Heart left ventricle (tissue), 16 donors: ENCODE measurements around the gene CELA1. TPM values are rescaled to one million over a fixed set of nuclear protein-coding genes. Genes with fewer than 3 reads are reported as not detected.
"Not testable (repeated sequence)": the region's sequence is repeated elsewhere in the genome, so short reads cannot be mapped to it uniquely, and the experiment has no call there.

Source experiments
- ATAC-seq, 4 donors: fragments of 200-7000 bp; cut with Tn5 transposase; one replicate each; pipeline ENCODE4 v1.9.1; 2020 to 2022; ENCODE audit warnings: moderate library complexity in 4 of 4, mild to moderate bottlenecking in 3 of 4, moderate number of reproducible peaks in 1 of 4
- DNase-seq, 5 donors: peaks; one replicate each; pipeline ENCODE4 v3.0.0-alpha.2; 2020
- H3K27ac ChIP-seq, 12 donors: fragments of 200-600 bp; sonication (generic) in 4 of 12; one replicate each; pipeline versions ENCODE4 v1.5.0 to v1.8.0; 2016 to 2022; ENCODE audit warnings: mild to moderate bottlenecking in 2 of 12
- H3K27me3 ChIP-seq, 9 donors: fragments of 200-600 bp; sonication (generic) in 2 of 9; one replicate each; pipeline versions ENCODE4 v1.5.1 to v1.8.0; 2016 to 2022; ENCODE audit warnings: mild to moderate bottlenecking in 3 of 9
- H3K36me3 ChIP-seq, 9 donors: fragments of 200-600 bp; sonication (generic) in 2 of 9; one replicate each; pipeline versions ENCODE4 v1.5.0 to v1.8.0; 2018 to 2022; ENCODE audit warnings: mild to moderate bottlenecking in 2 of 9
- H3K4me1 ChIP-seq, 12 donors: fragments of 200-600 bp; sonication (generic) in 4 of 12; one replicate each; pipeline versions ENCODE4 v1.5.0 to v1.8.0; 2016 to 2022; ENCODE audit warnings: mild to moderate bottlenecking in 3 of 12
- H3K4me3 ChIP-seq, 12 donors: fragments of 200-600 bp; sonication (generic) in 4 of 12; one replicate each; pipeline versions ENCODE4 v1.5.0 to v1.8.0; 2017 to 2022; ENCODE audit warnings: mild to moderate bottlenecking in 9 of 12, moderate library complexity in 4 of 12
- H3K9me3 ChIP-seq, 12 donors: fragments of 200-600 bp; sonication (generic) in 4 of 12; one replicate each; pipeline versions ENCODE4 v1.5.0 to v1.8.0; 2016 to 2022; ENCODE audit warnings: mild to moderate bottlenecking in 1 of 12
- CTCF ChIP-seq, 12 donors: fragments of 200-600 bp; sonication (generic) in 4 of 12; IDR thresholded peaks; one replicate each; pipeline versions ENCODE4 v1.5.0 to v1.8.0; 2018 to 2022; ENCODE audit warnings: antibody characterized with exemption in 12 of 12, mild to moderate bottlenecking in 5 of 12
- POLR2A ChIP-seq, 2 donors: fragments of 450-650 bp; IDR thresholded peaks; one replicate each; pipeline ENCODE4 v1.6.1; 2017; ENCODE audit warnings: antibody characterized with exemption in 2 of 2, mild to moderate bottlenecking in 2 of 2, moderate library complexity in 2 of 2
- whole genome bisulfite sequencing, 4 donors: extraction: QIAGEN DNeasy Blood & Tissue Kit in 2 of 4; methylation state at CpG; one replicate each; pipeline versions ENCODE4 v1.1.5 to v1.1.7; 2013 to 2018; 5-methylcytosine and 5-hydroxymethylcytosine counted together
- intact Hi-C, 10 donors: fragments of 100-400 bp; cut with DNase I; formaldehyde crosslinking; loops; one replicate each; pipeline versions ENCODE4 v1.11.1 to v1.14.2; 2022
- polyA plus RNA-seq, 2 donors: library from polyadenylated mRNA; stranded (reverse); fragments of 200-250 nt; gene quantifications; one replicate each; pipeline ENCODE4 v1.2.3, GENCODE V29; 2013
- total RNA-seq, 9 donors: library from RNA; depleted of rRNA in 2 of 9; stranded (reverse); fragments of >200 nt in 2 of 9; fragmentation: NEBNext Ultra II Directional in 3 of 9; extraction: Animal tissue kit (Norgen Biotek cat#: 25700) in 3 of 9; gene quantifications; one replicate each; pipeline versions ENCODE4 v1.1.0 to v1.2.4, GENCODE V29; 2016 to 2023
- donor health status: ischemic (EF 13 %, LVEDD 7.1; RV severe dilation, severe dysfunction).
- donor health status: healthy with polysubstance abuse.
- donor health status: DM: no; HTN: yes; CAD: no.
- donor health status: DM: no; HTN: no; CAD: no.
- donor health status: ischemic (EF 25% LVEDD 6.9; RV normal size, moderate dysfunction).
- donor health status: ischemic (EF 25% LVEDD 5.7; RV mildly dilated, moderate dysfunction).
- donor health status: healthy.
- donor health status: DM: yes; HTN: yes; CAD: no.
- donor health status: ischemic (EF 35%, LVEDD 5.7; RV mildly dilated, moderate dysfunction).
- donor health status: nonischemic (EF 11% LVEDD 7.7; RV severe dilation, severe dysfunction).
- donor health status: DM: yes; HTN: yes; CAD: no.
- donor health status: PGD.
- donor health status: ischemic (EF 29% LVEDD 5.4; RV normal size, mild dysfunction).
- donor health status: nonischemic (EF 23%, LVEDD 6.1; RV moderate dilation, normal function).

Gene CELA1
- total and polyA plus RNA-seq, 11 donors: not detected

DNA sequence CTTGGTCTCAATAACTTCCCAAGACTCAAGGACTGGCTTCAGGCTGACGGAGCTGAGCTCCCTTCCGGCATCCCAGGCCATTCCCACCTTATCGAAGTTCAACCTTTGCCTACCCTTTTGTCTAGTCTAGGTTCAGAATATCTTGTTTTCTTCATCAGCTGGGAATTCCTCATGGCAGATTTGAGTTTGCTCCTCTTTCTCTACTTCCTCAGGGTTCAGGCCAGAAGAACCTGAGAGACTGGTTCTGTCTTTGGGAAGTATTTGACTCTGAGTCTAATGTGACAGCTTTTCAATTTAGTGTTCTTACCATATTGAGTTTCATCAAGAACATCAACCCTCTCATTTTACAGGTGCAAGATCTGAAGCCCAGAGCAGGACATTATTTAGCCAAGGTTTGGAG is 24.6 kb downstream of the CELA1 start:
- intact Hi-C loops: no loop called here
- H3K27ac ChIP-seq: peak overlapping the region in 1 of 12 donors; percentile 98
- no peak for DNase-seq

GRCh38 chr12:51320695-51321320 is 25.7 kb downstream of the CELA1 start:
- WGBS, 4 donors: 24 to 32% (median 28%) methylated on average over 3 of the region's 3 CpGs
- peak overlapping the region in 1 of 12 donors; percentile 75 for H3K4me3 ChIP-seq

More for the DNA sequence above, 24.6 kb downstream of the CELA1 start:
- Histone ChIP-seq H3K36me3 (no peaks in the 10 kb centered on the region), H3K27me3 (no peaks in the 10 kb centered on the region), H3K4me1 (peaks cover 0 to 73% (median 0%) of the 10 kb centered on the region in 12 donors), H3K9me3 (no peaks in the 10 kb centered on the region), H3K4me3 (peak overlapping the region in 1 of 12 donors; percentile 75)
- WGBS, 4 donors: 84 to 96% (median 93%) methylated on average over 3 of the region's 3 CpGs
- ATAC-seq: no peak
- TF ChIP-seq CTCF (IDR thresholded peaks at IDR 0.05) (no peak), POLR2A (IDR thresholded peaks at IDR 0.05) (no peak)

DNA sequence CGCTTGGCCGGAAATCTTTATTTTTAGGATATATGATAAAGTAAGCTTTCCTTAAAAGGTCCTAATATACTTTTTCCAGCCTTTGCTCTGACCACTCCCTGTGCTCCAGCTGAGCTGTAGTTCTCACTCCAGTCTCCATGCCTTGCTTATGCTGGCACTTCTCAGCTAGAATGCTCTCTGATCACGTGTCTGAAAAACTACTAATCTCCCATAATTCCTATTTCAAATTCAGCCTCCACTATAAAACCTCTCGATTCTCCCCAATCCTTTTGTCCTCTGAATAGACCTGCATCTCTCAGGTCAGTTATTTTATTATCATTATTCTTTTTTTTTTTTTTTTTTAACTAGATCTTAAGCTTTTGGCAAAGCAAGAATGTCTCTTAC is 26.2 kb downstream of the CELA1 start:
- DNase-seq (no peak), ATAC-seq (no peak)
- intact Hi-C loops: no loop called here
- H3K36me3 ChIP-seq: no peaks in the 10 kb centered on the region
- no peaks in the 10 kb centered on the region for H3K27me3 ChIP-seq
- H3K9me3 ChIP-seq: no peaks in the 10 kb centered on the region
- 75 to 80% (median 78%) methylated on average over 4 of the region's 4 CpGs for WGBS, 4 donors
- no peak overlapping the region for H3K4me3 ChIP-seq
- H3K4me1 ChIP-seq: peaks cover 0 to 57% (median 0%) of the 10 kb centered on the region in 12 donors
- TF ChIP-seq CTCF (IDR thresholded peaks at IDR 0.05) (no peak), POLR2A (IDR thresholded peaks at IDR 0.05) (no peak)
- peak overlapping the region in 1 of 12 donors; percentile 98 for H3K27ac ChIP-seq

More at GRCh38 chr12:51320695-51321320, 25.7 kb downstream of the CELA1 start:
- Histone ChIP-seq H3K27ac (peak overlapping the region in 1 of 12 donors; percentile 98), H3K36me3 (no peaks in the 10 kb centered on the region), H3K27me3 (no peaks in the 10 kb centered on the region), H3K4me1 (peaks cover 0 to 62% (median 0%) of the 10 kb centered on the region in 12 donors), H3K9me3 (no peaks in the 10 kb centered on the region)
- no peak for DNase-seq
- intact Hi-C loops: no loop called here
- TF ChIP-seq POLR2A (IDR thresholded peaks at IDR 0.05): no peak
- no peak for TF ChIP-seq CTCF (IDR thresholded peaks at IDR 0.05)
- ATAC-seq: no peak

GRCh38 chr12:51318846-51319599 is 27.5 kb downstream of the CELA1 start:
- peak in 3 of 4 donors; percentile 39 to 70 (median 45) for ATAC-seq
- H3K27me3 ChIP-seq: no peaks in the 10 kb centered on the region
- H3K9me3 ChIP-seq: no peaks in the 10 kb centered on the region
- DNase-seq: no peak
- TF ChIP-seq CTCF (IDR thresholded peaks at IDR 0.05): no peak
- TF ChIP-seq POLR2A (IDR thresholded peaks at IDR 0.05): no peak
- peak overlapping the region in 1 of 12 donors; percentile 30 for H3K4me3 ChIP-seq
- intact Hi-C loops: no loop called here
- WGBS, 4 donors: 60 to 76% (median 71%) methylated on average over 3 of the region's 3 CpGs
- H3K27ac ChIP-seq: peak overlapping the region in 1 of 12 donors; percentile 98
- no peaks in the 10 kb centered on the region for H3K36me3 ChIP-seq
- H3K4me1 ChIP-seq: peaks cover 0 to 45% (median 0%) of the 10 kb centered on the region in 12 donors

DNA sequence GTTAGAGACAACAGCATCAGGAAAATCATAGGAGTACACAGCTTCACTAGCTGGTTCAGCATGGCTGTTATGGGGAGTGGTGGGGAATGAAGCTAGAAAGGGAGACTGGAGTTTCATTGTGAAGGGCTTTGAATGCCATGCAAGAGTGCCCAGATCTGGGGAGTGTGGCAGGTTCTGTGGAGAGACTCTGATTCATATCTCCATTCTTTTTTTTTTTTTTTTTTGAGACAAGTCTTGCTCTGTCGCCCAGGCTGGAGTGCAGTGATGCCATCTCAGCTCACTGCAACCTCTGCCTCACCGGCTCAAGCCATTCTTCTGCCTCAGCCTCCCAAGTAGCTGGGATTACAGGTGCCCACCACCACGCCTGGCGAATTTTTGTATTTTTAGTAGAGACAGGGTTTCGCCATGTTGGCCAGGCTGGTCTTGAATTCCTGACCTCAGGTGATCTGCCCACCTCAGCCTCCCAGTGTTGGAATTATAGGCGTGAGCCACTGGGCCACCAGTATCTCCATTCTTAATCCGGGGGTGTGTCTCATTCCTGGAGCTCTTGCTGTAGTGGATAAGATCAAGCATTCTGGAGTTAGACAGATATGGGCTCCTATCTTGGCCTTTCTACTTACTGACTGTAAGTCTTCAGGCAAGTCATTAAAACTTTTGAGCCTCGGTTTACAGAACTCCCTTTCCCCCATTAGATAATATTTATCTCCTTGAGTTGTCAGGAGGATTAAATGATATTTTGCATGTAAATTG is 28.2 kb downstream of the CELA1 start:
- DNase-seq, H3K27me3 ChIP-seq, ATAC-seq, intact Hi-C loops, H3K36me3 ChIP-seq, H3K9me3 ChIP-seq: not testable (repeated sequence)
- WGBS, 4 donors: 82 to 90% (median 87%) methylated on average over 8 of the region's 8 CpGs
- H3K4me1 ChIP-seq: peaks cover 0 to 44% (median 0%) of the 10 kb centered on the region in 12 donors
- H3K4me3 ChIP-seq: peak overlapping the region in 1 of 12 donors; percentile 30
- H3K27ac ChIP-seq: peak overlapping the region in 1 of 12 donors; percentile 98
